B cell (primary cell): ENCODE measurements around the gene BRSK1.

Experiments
- EZH2 ChIP-seq: IDR thresholded peaks from 2 replicates; pipeline ENCODE4 v1.6.1; 2012; ENCODE audit warnings: borderline replicate concordance, low read depth, mild to moderate bottlenecking, moderate library complexity, low read length; ENCODE audit not compliant: insufficient read depth, poor library complexity, severe bottlenecking
- TF ChIP-seq, protein P1 (sequence below): fragments of 200-600 bp; IDR thresholded peaks from one replicate; pipeline ENCODE4 v1.8.0; 2022; ENCODE audit warnings: antibody characterized with exemption, mild to moderate bottlenecking

DNA sequence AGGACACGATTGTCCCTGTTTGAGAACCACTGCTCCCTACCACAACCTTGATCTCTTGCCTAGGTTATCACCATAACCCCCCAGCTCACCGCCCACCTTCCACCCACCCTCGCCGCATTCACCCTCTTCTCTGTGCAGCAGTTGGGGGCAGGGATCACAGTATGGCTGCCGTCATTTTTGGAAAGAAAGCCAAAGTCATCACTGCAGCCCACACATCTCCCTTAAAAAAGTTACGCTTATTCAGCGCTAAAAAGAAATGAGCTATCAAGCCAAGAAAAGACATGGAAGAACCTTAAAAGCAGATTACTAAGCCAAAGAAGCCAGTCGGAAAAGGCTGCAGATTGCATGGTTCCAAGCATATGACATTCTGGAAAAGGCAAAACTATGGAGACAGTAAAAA lies 14.5 kb upstream of the BRSK1 start:
- TF ChIP-seq, protein P1, sequence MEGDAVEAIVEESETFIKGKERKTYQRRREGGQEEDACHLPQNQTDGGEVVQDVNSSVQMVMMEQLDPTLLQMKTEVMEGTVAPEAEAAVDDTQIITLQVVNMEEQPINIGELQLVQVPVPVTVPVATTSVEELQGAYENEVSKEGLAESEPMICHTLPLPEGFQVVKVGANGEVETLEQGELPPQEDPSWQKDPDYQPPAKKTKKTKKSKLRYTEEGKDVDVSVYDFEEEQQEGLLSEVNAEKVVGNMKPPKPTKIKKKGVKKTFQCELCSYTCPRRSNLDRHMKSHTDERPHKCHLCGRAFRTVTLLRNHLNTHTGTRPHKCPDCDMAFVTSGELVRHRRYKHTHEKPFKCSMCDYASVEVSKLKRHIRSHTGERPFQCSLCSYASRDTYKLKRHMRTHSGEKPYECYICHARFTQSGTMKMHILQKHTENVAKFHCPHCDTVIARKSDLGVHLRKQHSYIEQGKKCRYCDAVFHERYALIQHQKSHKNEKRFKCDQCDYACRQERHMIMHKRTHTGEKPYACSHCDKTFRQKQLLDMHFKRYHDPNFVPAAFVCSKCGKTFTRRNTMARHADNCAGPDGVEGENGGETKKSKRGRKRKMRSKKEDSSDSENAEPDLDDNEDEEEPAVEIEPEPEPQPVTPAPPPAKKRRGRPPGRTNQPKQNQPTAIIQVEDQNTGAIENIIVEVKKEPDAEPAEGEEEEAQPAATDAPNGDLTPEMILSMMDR, result no peak
- no peak for TF ChIP-seq EZH2
